Measurements from ENCODE around the gene L3MBTL2.

DNA sequence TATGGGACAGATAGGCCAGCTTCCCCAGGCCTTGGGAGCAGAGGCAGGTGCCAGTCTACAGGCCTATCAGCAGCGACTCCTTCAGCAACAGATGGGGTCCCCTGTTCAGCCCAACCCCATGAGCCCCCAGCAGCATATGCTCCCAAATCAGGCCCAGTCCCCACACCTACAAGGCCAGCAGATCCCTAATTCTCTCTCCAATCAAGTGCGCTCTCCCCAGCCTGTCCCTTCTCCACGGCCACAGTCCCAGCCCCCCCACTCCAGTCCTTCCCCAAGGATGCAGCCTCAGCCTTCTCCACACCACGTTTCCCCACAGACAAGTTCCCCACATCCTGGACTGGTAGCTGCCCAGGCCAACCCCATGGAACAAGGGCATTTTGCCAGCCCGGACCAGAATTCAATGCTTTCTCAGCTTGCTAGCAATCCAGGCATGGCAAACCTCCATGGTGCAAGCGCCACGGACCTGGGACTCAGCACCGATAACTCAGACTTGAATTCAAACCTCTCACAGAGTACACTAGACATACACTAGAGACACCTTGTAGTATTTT, 26.6 kb upstream of the L3MBTL2 start:
- TF ChIP-seq, protein P1, sequence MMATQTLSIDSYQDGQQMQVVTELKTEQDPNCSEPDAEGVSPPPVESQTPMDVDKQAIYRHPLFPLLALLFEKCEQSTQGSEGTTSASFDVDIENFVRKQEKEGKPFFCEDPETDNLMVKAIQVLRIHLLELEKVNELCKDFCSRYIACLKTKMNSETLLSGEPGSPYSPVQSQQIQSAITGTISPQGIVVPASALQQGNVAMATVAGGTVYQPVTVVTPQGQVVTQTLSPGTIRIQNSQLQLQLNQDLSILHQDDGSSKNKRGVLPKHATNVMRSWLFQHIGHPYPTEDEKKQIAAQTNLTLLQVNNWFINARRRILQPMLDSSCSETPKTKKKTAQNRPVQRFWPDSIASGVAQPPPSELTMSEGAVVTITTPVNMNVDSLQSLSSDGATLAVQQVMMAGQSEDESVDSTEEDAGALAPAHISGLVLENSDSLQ (IDR thresholded peaks at IDR 0.05), result no peak
- TF ChIP-seq LEF1 (IDR thresholded peaks at IDR 0.05; ENCODE audit: borderline replicate concordance), result no peak
- no peak for TF ChIP-seq ELF4 (IDR thresholded peaks at IDR 0.05)
- TF ChIP-seq L3MBTL2 (conservative IDR thresholded peaks at IDR 0.05), result no peak
- TF ChIP-seq FOXM1 (IDR thresholded peaks at IDR 0.05; ENCODE audit: borderline replicate concordance), result no peak
- no peak for TF ChIP-seq FOXK2 (IDR thresholded peaks at IDR 0.05)
- TF ChIP-seq SP1 (IDR thresholded peaks at IDR 0.05), result no peak
- no peak for TF ChIP-seq BHLHE40 (IDR thresholded peaks at IDR 0.05; ENCODE audit: borderline replicate concordance)
- no peak for TF ChIP-seq ARNT (IDR thresholded peaks at IDR 0.05)
- TF ChIP-seq CTBP1 (IDR thresholded peaks at IDR 0.05; ENCODE audit: borderline replicate concordance), result no peak
- TF ChIP-seq HDGF (IDR thresholded peaks at IDR 0.05; ENCODE audit: borderline replicate concordance), result no peak
- no peak for TF ChIP-seq TARDBP (IDR thresholded peaks at IDR 0.05)
